Measurements from ENCODE around the gene HPCA. TPM values are rescaled to one million over a fixed set of nuclear protein-coding genes. Genes with fewer than 3 reads are reported as not detected.

HPCA gene
- total RNA-seq, 1 donor from 2014 or later: 0.86 TPM

- Mint-ChIP-seq H3K4me1 (peaks cover 20% of the 10 kb centered on the region), H3K27me3 (ENCODE audit: low read depth) (no peaks in the 10 kb centered on the region), H3K36me3 (ENCODE audit: low read depth) (no peaks in the 10 kb centered on the region), H3K4me3 (no peak overlapping the region), H3K27ac (ENCODE audit: unreplicated experiment) (no peak overlapping the region), H3K9me3 (peaks cover 2% of the 10 kb centered on the region)
- no peak for DNase-seq (ENCODE audit: low read depth, low spot score)
- TF ChIP-seq CTCF (conservative IDR thresholded peaks at IDR 0.05): no peak
Observed at GRCh38 chr1:32915766-32916706, 29.7 kb downstream of the HPCA start.

GRCh38 chr1:32917521-32917920 lies 31.2 kb downstream of the HPCA start:
- peaks cover 2% of the 10 kb centered on the region for H3K9me3 Mint-ChIP-seq
- DNase-seq (ENCODE audit: low read depth, low spot score): no peak
- no peak for TF ChIP-seq CTCF (conservative IDR thresholded peaks at IDR 0.05)
- H3K4me3 Mint-ChIP-seq: no peak overlapping the region
- H3K27me3 Mint-ChIP-seq (ENCODE audit: low read depth): no peaks in the 10 kb centered on the region
- no peak overlapping the region for H3K27ac Mint-ChIP-seq (ENCODE audit: unreplicated experiment)
- H3K4me1 Mint-ChIP-seq: peaks cover 20% of the 10 kb centered on the region
- H3K36me3 Mint-ChIP-seq (ENCODE audit: low read depth): no peaks in the 10 kb centered on the region

- Mint-ChIP-seq H3K4me1 (peaks cover 20% of the 10 kb centered on the region), H3K27me3 (ENCODE audit: low read depth) (no peaks in the 10 kb centered on the region), H3K27ac (ENCODE audit: unreplicated experiment) (no peak overlapping the region), H3K36me3 (ENCODE audit: low read depth) (no peaks in the 10 kb centered on the region), H3K4me3 (peak overlapping the region; percentile 29), H3K9me3 (peaks cover 2% of the 10 kb centered on the region)
- DNase-seq (ENCODE audit: low read depth, low spot score): no peak
- TF ChIP-seq CTCF (conservative IDR thresholded peaks at IDR 0.05): no peak
Observed at GRCh38 chr1:32918179-32918578, 31.9 kb downstream of the HPCA start.

- no peak for DNase-seq (ENCODE audit: low read depth, low spot score)
- H3K4me3 Mint-ChIP-seq: no peak overlapping the region
- no peak for TF ChIP-seq CTCF (conservative IDR thresholded peaks at IDR 0.05)
- H3K4me1 Mint-ChIP-seq: peaks cover 36% of the 10 kb centered on the region
- H3K27me3 Mint-ChIP-seq (ENCODE audit: low read depth): peaks cover 13% of the 10 kb centered on the region
- no peaks in the 10 kb centered on the region for H3K9me3 Mint-ChIP-seq
- no peak overlapping the region for H3K27ac Mint-ChIP-seq (ENCODE audit: unreplicated experiment)
- no peaks in the 10 kb centered on the region for H3K36me3 Mint-ChIP-seq (ENCODE audit: low read depth)
Observed at GRCh38 chr1:32919811-32920733, 33.8 kb downstream of the HPCA start.

- H3K27me3 Mint-ChIP-seq (ENCODE audit: low read depth): peaks cover 21% of the 10 kb centered on the region
- H3K4me1 Mint-ChIP-seq: peaks cover 44% of the 10 kb centered on the region
- no peak overlapping the region for H3K27ac Mint-ChIP-seq (ENCODE audit: unreplicated experiment)
- no peaks in the 10 kb centered on the region for H3K9me3 Mint-ChIP-seq
- no peak overlapping the region for H3K4me3 Mint-ChIP-seq
- no peaks in the 10 kb centered on the region for H3K36me3 Mint-ChIP-seq (ENCODE audit: low read depth)
- DNase-seq (ENCODE audit: low read depth, low spot score): no peak
- no peak for TF ChIP-seq CTCF (conservative IDR thresholded peaks at IDR 0.05)
Observed at GRCh38 chr1:32920833-32921232, 34.5 kb downstream of the HPCA start.

All from neural crest cell (in vitro differentiated cells).